Adrenal gland (tissue), 5 donors: Measurements from ENCODE around the gene URI1.

ENCODE experiments used
- CTCF ChIP-seq, 6 experiments: fragments of 450-650 bp in 4 of 6; fragments of 200-600 bp in 2 of 6; sonication (generic) in 1 of 6; IDR thresholded peaks; 1 replicate in 5 of 6; 2 replicates in 1 of 6; pipeline versions ENCODE4 v1.5.1 to v1.8.0; 2016 to 2021; ENCODE audit warnings: antibody characterized with exemption in 6 of 6, mild to moderate bottlenecking in 2 of 6, moderate library complexity in 1 of 6
- POLR2A ChIP-seq, 2 donors: fragments of 450-650 bp; IDR thresholded peaks; one replicate each; pipeline ENCODE4 v1.6.1; 2017; ENCODE audit warnings: antibody characterized with exemption in 2 of 2, mild to moderate bottlenecking in 2 of 2, moderate library complexity in 1 of 2
- donor health status: DM: no; HTN: no; CAD: no.

- TF ChIP-seq CTCF (IDR thresholded peaks at IDR 0.05) = no peak
- TF ChIP-seq POLR2A (IDR thresholded peaks at IDR 0.05) = no peak
Observed at GRCh38 chr19:29926031-29926430, 16.0 kb upstream of the URI1 start.
